HEK293 (cell line): ENCODE results near the gene ETNK1.

Experiments used
- CTCF ChIP-seq: fragments of 450-650 bp; formaldehyde crosslinking; IDR thresholded peaks from 2 replicates; pipeline ENCODE4 v1.5.1; 2016; ENCODE audit warnings: missing biosample characterization, missing genetic modification characterization
- GLI4 ChIP-seq: fragments of 450-650 bp; formaldehyde crosslinking; IDR thresholded peaks from 2 replicates; pipeline ENCODE4 v1.5.1; 2016; ENCODE audit warnings: missing biosample characterization, missing genetic modification characterization
- HOXD13 ChIP-seq: sonication (generic); formaldehyde crosslinking; IDR thresholded peaks from 2 replicates; pipeline ENCODE4 v1.8.0; 2022; ENCODE audit warnings: missing genetic modification reagents, borderline replicate concordance
- MYNN ChIP-seq: fragments of 450-650 bp; formaldehyde crosslinking; IDR thresholded peaks from 2 replicates; pipeline ENCODE4 v1.5.1; 2016; ENCODE audit warnings: missing biosample characterization, missing genetic modification characterization, borderline replicate concordance
- OVOL3 ChIP-seq: fragments of 450-650 bp; formaldehyde crosslinking; IDR thresholded peaks from 2 replicates; pipeline ENCODE4 v1.5.1; 2016; ENCODE audit warnings: missing biosample characterization, missing genetic modification characterization
- PRDM4 ChIP-seq: fragments of 450-650 bp; formaldehyde crosslinking; IDR thresholded peaks from 2 replicates; pipeline ENCODE4 v1.5.1; 2017; ENCODE audit warnings: missing biosample characterization, missing genetic modification characterization
- SALL2 ChIP-seq: fragments of 450-650 bp; formaldehyde crosslinking; IDR thresholded peaks from 2 replicates; pipeline ENCODE4 v1.5.0; 2017; ENCODE audit warnings: missing biosample characterization, mild to moderate bottlenecking, missing genetic modification characterization, borderline replicate concordance
- SETDB1 ChIP-seq: IDR thresholded peaks from one replicate; pipeline ENCODE4 v1.6.1; 2017; ENCODE audit warnings: mild to moderate bottlenecking, low read length, moderate library complexity, mixed read lengths; ENCODE audit not compliant: insufficient read length
- SP2 ChIP-seq: fragments of 450-650 bp; formaldehyde crosslinking; IDR thresholded peaks from 2 replicates; pipeline ENCODE4 v1.5.1; 2016; ENCODE audit warnings: missing biosample characterization, missing genetic modification characterization
- ZBTB17 ChIP-seq: fragments of 450-650 bp; formaldehyde crosslinking; IDR thresholded peaks from 2 replicates; pipeline ENCODE4 v1.5.1; 2016; ENCODE audit warnings: missing biosample characterization, missing genetic modification characterization
- ZBTB20 ChIP-seq: fragments of 450-650 bp; formaldehyde crosslinking; IDR thresholded peaks from 2 replicates; pipeline ENCODE4 v1.5.1; 2016; ENCODE audit warnings: missing biosample characterization, missing genetic modification characterization
- ZBTB21 ChIP-seq: fragments of 450-650 bp; formaldehyde crosslinking; IDR thresholded peaks from 2 replicates; pipeline ENCODE4 v1.5.1; 2017; ENCODE audit warnings: missing biosample characterization, missing genetic modification characterization
- ZBTB26 ChIP-seq: fragments of 450-650 bp; formaldehyde crosslinking; optimal IDR thresholded peaks from 2 replicates; pipeline ENCODE3; 2016; ENCODE audit warnings: missing biosample characterization, mild to moderate bottlenecking, missing genetic modification characterization
- ZBTB48 ChIP-seq: fragments of 450-650 bp; formaldehyde crosslinking; IDR thresholded peaks from 2 replicates; pipeline ENCODE4 v1.5.1; 2016; ENCODE audit warnings: missing biosample characterization, missing genetic modification characterization
- ZBTB49 ChIP-seq: fragments of 450-650 bp; formaldehyde crosslinking; IDR thresholded peaks from 2 replicates; pipeline ENCODE4 v1.5.1; 2016; ENCODE audit warnings: missing biosample characterization, missing genetic modification characterization, low read depth
- ZEB2 ChIP-seq: fragments of 450-650 bp; formaldehyde crosslinking; IDR thresholded peaks from 2 replicates; pipeline ENCODE4 v1.5.1; 2016; ENCODE audit warnings: missing biosample characterization, missing genetic modification characterization
- ZFP3 ChIP-seq: fragments of 450-650 bp; formaldehyde crosslinking; IDR thresholded peaks from 2 replicates; pipeline ENCODE4 v1.5.1; 2016; ENCODE audit warnings: low read depth, missing biosample characterization, missing genetic modification characterization
- ZNF133 ChIP-seq: fragments of 450-650 bp; formaldehyde crosslinking; IDR thresholded peaks from 2 replicates; pipeline ENCODE4 v1.5.1; 2016; ENCODE audit warnings: missing biosample characterization, missing genetic modification characterization
- ZNF202 ChIP-seq: fragments of 450-650 bp; formaldehyde crosslinking; IDR thresholded peaks from 2 replicates; pipeline ENCODE4 v1.5.1; 2016; ENCODE audit warnings: missing biosample characterization, missing genetic modification characterization, borderline replicate concordance
- ZNF24 ChIP-seq: fragments of 450-650 bp; formaldehyde crosslinking; IDR thresholded peaks from 2 replicates; pipeline ENCODE4 v1.5.1; 2016; ENCODE audit warnings: missing biosample characterization, missing genetic modification characterization
- ZNF292 ChIP-seq: fragments of 450-650 bp; formaldehyde crosslinking; IDR thresholded peaks from 2 replicates; pipeline ENCODE4 v1.5.1; 2016; ENCODE audit warnings: low read depth, missing biosample characterization, missing genetic modification characterization, borderline replicate concordance
- ZNF391 ChIP-seq: fragments of 450-650 bp; formaldehyde crosslinking; IDR thresholded peaks from 2 replicates; pipeline ENCODE4 v1.5.1; 2016; ENCODE audit warnings: low read depth, missing biosample characterization, missing genetic modification characterization, borderline replicate concordance
- ZNF416 ChIP-seq: fragments of 450-650 bp; formaldehyde crosslinking; IDR thresholded peaks from 2 replicates; pipeline ENCODE4 v1.5.1; 2016; ENCODE audit warnings: missing biosample characterization, missing genetic modification characterization
- ZNF530 ChIP-seq: fragments of 450-650 bp; formaldehyde crosslinking; IDR thresholded peaks from 2 replicates; pipeline ENCODE4 v1.5.1; 2016; ENCODE audit warnings: low read depth, missing biosample characterization, missing genetic modification characterization
- ZNF549 ChIP-seq: fragments of 450-650 bp; IDR thresholded peaks from 2 replicates; pipeline ENCODE4 v1.5.1; 2018; ENCODE audit warnings: missing biosample characterization, missing genetic modification characterization, mild to moderate bottlenecking, inconsistent platforms, moderate library complexity
- ZNF558 ChIP-seq: fragments of 450-650 bp; formaldehyde crosslinking; IDR thresholded peaks from 2 replicates; pipeline ENCODE4 v1.5.1; 2016; ENCODE audit warnings: missing biosample characterization, missing genetic modification characterization
- ZNF571 ChIP-seq: fragments of 450-650 bp; formaldehyde crosslinking; IDR thresholded peaks from 2 replicates; pipeline ENCODE4 v1.5.0; 2017; ENCODE audit warnings: missing biosample characterization, missing genetic modification characterization
- ZNF621 ChIP-seq: fragments of 450-650 bp; formaldehyde crosslinking; IDR thresholded peaks from 2 replicates; pipeline ENCODE4 v1.5.1; 2017; ENCODE audit warnings: missing biosample characterization, missing genetic modification characterization
- ZNF629 ChIP-seq: fragments of 450-650 bp; formaldehyde crosslinking; IDR thresholded peaks from 2 replicates; pipeline ENCODE4 v1.5.1; 2017; ENCODE audit warnings: missing biosample characterization, missing genetic modification characterization
- ZNF791 ChIP-seq: fragments of 450-650 bp; formaldehyde crosslinking; IDR thresholded peaks from 2 replicates; pipeline ENCODE4 v1.5.1; 2016; ENCODE audit warnings: missing biosample characterization, missing genetic modification characterization
- ZNF792 ChIP-seq: fragments of 450-650 bp; formaldehyde crosslinking; IDR thresholded peaks from 2 replicates; pipeline ENCODE4 v1.5.1; 2016; ENCODE audit warnings: missing biosample characterization, missing genetic modification characterization
- ZNF830 ChIP-seq: fragments of 450-650 bp; IDR thresholded peaks from 2 replicates; pipeline ENCODE4 v1.5.0; 2018; ENCODE audit warnings: missing biosample characterization, missing genetic modification characterization, low read depth, mild to moderate bottlenecking, moderate library complexity

ETNK1 gene

GRCh38 chr12:22624870-22625761, at the start of gene ETNK1 (continued):
- TF ChIP-seq PRDM4 (tag by site-specific recombination) = peak; percentile 34; the same call in 1 of the 2 replicates
- TF ChIP-seq ZNF202 (tag by site-specific recombination) = no peak
- TF ChIP-seq GLI4 (tag by site-specific recombination) = peak; percentile 72; the same call in 1 of the 2 replicates
- peak; percentile 78 for TF ChIP-seq CTCF (tag by site-specific recombination)
- TF ChIP-seq ZNF24 (tag by site-specific recombination) = 0 out of 2 replicates have a peak, but pooled peaks have one; percentile 14
- TF ChIP-seq ZBTB21 = no peak
- TF ChIP-seq ZNF791 (tag by site-specific recombination) = no peak
- no peak for TF ChIP-seq ZNF792
- no peak for TF ChIP-seq ZBTB49 (tag by site-specific recombination)
- TF ChIP-seq SP2 (tag by site-specific recombination) = peak; percentile 70
- TF ChIP-seq ZNF621 = no peak
- TF ChIP-seq ZNF830 (tag by site-specific recombination) = no peak
- TF ChIP-seq ZNF571 (tag by site-specific recombination) = no peak
- no peak for TF ChIP-seq ZFP3
- TF ChIP-seq ZNF391 (tag by site-specific recombination) = peak; percentile 74; the same call in 1 of the 2 replicates
- peak; percentile 78 for TF ChIP-seq ZNF629 (tag by site-specific recombination)
- TF ChIP-seq ZBTB48 = no peak; the same call in 1 of the 2 replicates
- no peak for TF ChIP-seq SETDB1
- TF ChIP-seq ZBTB26 (tag by site-specific recombination) = peak; percentile 84
- TF ChIP-seq MYNN = no peak
- no peak; the same call in 1 of the 2 replicates for TF ChIP-seq OVOL3 (tag by site-specific recombination)
- no peak for TF ChIP-seq ZNF133 (tag by site-specific recombination)
- TF ChIP-seq ZNF530 (tag by site-specific recombination) = no peak
- TF ChIP-seq ZNF292 (tag by site-specific recombination) = no peak
- TF ChIP-seq ZBTB20 (tag by site-specific recombination) = peak; percentile 66
- no peak; the same call in 1 of the 2 replicates for TF ChIP-seq ZEB2 (tag by site-specific recombination)
- peak; percentile 54 for TF ChIP-seq ZBTB17 (tag by site-specific recombination)
- TF ChIP-seq ZNF549 = no peak
- no peak for TF ChIP-seq ZNF416 (tag by site-specific recombination)
- TF ChIP-seq ZNF558 = no peak
- no peak for TF ChIP-seq SALL2 (tag by site-specific recombination)
- no peak for TF ChIP-seq HOXD13
